HG03135 (cell line): ENCODE results near the gene CAMK1.

Experiments used
- ATAC-seq: cut with Tn5 transposase; IDR thresholded peaks from one replicate; pipeline ENCODE4 v1.9.1; 2021; ENCODE audit warnings: mild to moderate bottlenecking, moderate library complexity; ENCODE audit not compliant: unreplicated experiment

Gene CAMK1

GRCh38 chr3:9793161-9793781, 23.5 kb upstream of the CAMK1 start:
- no peak for ATAC-seq

GRCh38 chr3:9792405-9793160, 22.8 kb upstream of the CAMK1 start, which contains the start of the genes ARPC4 and TADA3:
Gene ARPC4 (plus strand): TSS chr3:9793082. CDS start chr3:9793122, 40 bp downstream.
Gene TADA3 (minus strand): TSS chr3:9792473. CDS start chr3:9791466, 1,007 bp downstream.
- ATAC-seq = peak; percentile 83

GRCh38 chr3:9791790-9792404, 22.1 kb upstream of the CAMK1 start:
- ATAC-seq = no peak

GRCh38 chr3:9791127-9791526, 21.4 kb upstream of the CAMK1 start:
- ATAC-seq = no peak

- ATAC-seq = no peak
Measured at GRCh38 chr3:9787714-9788113, 18.0 kb upstream of the CAMK1 start.

- ATAC-seq = no peak
Measured at GRCh38 chr3:9786825-9787669, 17.3 kb upstream of the CAMK1 start.

- ATAC-seq = no peak
Measured at GRCh38 chr3:9786209-9786739, 16.5 kb upstream of the CAMK1 start.

- ATAC-seq = no peak
Measured at GRCh38 chr3:9785602-9786001, 15.9 kb upstream of the CAMK1 start.

GRCh38 chr3:9784965-9785364, 15.2 kb upstream of the CAMK1 start:
- no peak for ATAC-seq

- ATAC-seq = no peak
Measured at GRCh38 chr3:9783954-9784353, 14.2 kb upstream of the CAMK1 start.

GRCh38 chr3:9782770-9783169, 13.0 kb upstream of the CAMK1 start:
- no peak for ATAC-seq

GRCh38 chr3:9781978-9782603, 12.3 kb upstream of the CAMK1 start:
- ATAC-seq = no peak

- no peak for ATAC-seq
Measured at GRCh38 chr3:9781551-9781950, 11.8 kb upstream of the CAMK1 start.

- ATAC-seq = no peak
Measured at GRCh38 chr3:9780910-9781309, 11.2 kb upstream of the CAMK1 start.

GRCh38 chr3:9780458-9780812, 10.7 kb upstream of the CAMK1 start:
- ATAC-seq = no peak

GRCh38 chr3:9779721-9780457, 10.1 kb upstream of the CAMK1 start:
- ATAC-seq = peak; percentile 62

- no peak for ATAC-seq
Measured at GRCh38 chr3:9779075-9779593, 9.4 kb upstream of the CAMK1 start.

- ATAC-seq = no peak
Measured at GRCh38 chr3:9778143-9779074, 8.7 kb upstream of the CAMK1 start.

GRCh38 chr3:9777694-9778021, 7.9 kb upstream of the CAMK1 start:
- no peak for ATAC-seq
